Breast epithelium (tissue), 3 donors: ENCODE results near the gene ZNF580.

ENCODE experiments used
- POLR2A ChIP-seq: fragments of 450-650 bp; IDR thresholded peaks from one replicate; pipeline ENCODE4 v1.6.1; 2016; ENCODE audit warnings: antibody characterized with exemption, mild to moderate bottlenecking, moderate library complexity
- POLR2AphosphoS5 ChIP-seq, 3 donors: sonication (generic); formaldehyde crosslinking; IDR thresholded peaks; one replicate each; pipeline ENCODE4 v1.6.1; 2017; ENCODE audit warnings: antibody characterized with exemption in 3 of 3

DNA sequence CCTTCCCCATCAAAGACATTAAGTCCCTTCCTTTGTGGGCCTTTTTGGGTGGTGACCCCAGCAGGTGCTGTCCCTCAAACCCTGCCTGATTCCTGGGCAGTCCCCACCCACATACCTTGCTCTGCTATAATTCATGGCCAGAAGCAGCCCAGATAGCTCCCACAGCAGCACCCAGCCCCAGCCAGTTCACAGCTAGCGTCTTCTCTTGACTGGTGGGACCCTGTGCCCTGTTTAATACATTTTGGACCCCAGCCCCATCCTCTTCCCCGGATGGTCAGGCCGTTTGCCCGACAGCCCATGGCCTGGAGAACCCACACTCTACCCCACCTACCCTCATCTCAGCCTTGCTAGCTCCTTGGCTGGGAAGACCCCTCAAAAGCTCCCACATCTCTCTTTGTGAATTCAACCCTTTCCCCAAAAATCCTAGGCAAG, 9.3 kb downstream of the ZNF580 start:
- no peak for TF ChIP-seq POLR2A
- TF ChIP-seq POLR2AphosphoS5 (IDR thresholded peaks at IDR 0.05) = no peak
